Vagina (tissue), 2 donors: ENCODE data around the gene NOL7. TPM values are rescaled to one million over a fixed set of nuclear protein-coding genes. Genes with fewer than 3 reads are reported as not detected.

Source experiments
- DNase-seq, 2 donors: peaks; one replicate each; pipeline ENCODE4 v3.0.0-alpha.2; 2017; ENCODE audit errors: extremely low spot score in 2 of 2
- H3K27ac ChIP-seq: fragments of 200-600 bp; sonication (generic); one replicate; pipeline ENCODE4 v1.5.1; 2019
- H3K27me3 ChIP-seq: fragments of 200-600 bp; sonication (generic); one replicate; pipeline ENCODE4 v1.5.1; 2019
- H3K36me3 ChIP-seq, 2 donors: fragments of 200-600 bp; sonication (generic); one replicate each; pipeline ENCODE4 v1.5.1; 2017 to 2019
- H3K4me1 ChIP-seq: fragments of 200-600 bp; sonication (generic); one replicate; pipeline ENCODE4 v1.5.1; 2019
- H3K4me3 ChIP-seq, 2 donors: fragments of 200-600 bp; sonication (generic); 1 replicate in 1 of 2; 2 replicates in 1 of 2; pipeline ENCODE4 v1.5.1; 2016 to 2019
- H3K9me3 ChIP-seq: fragments of 200-600 bp; sonication (generic); one replicate; pipeline ENCODE4 v1.5.1; 2019
- CTCF ChIP-seq, 3 experiments: fragments of 450-650 bp in 2 of 3; fragments of 200-600 bp in 1 of 3; sonication (generic) in 1 of 3; IDR thresholded peaks; one replicate each; pipeline ENCODE4 v1.5.1; 2017 to 2019; ENCODE audit warnings: antibody characterized with exemption in 3 of 3, mild to moderate bottlenecking in 2 of 3, moderate library complexity in 2 of 3
- POLR2A ChIP-seq, 2 donors: fragments of 450-650 bp; IDR thresholded peaks; one replicate each; pipeline ENCODE4 v1.6.1; 2017; ENCODE audit warnings: antibody characterized with exemption in 2 of 2, mild to moderate bottlenecking in 2 of 2, moderate library complexity in 2 of 2
- POLR2AphosphoS5 ChIP-seq, 2 donors: sonication (generic); formaldehyde crosslinking; IDR thresholded peaks; one replicate each; pipeline ENCODE4 v1.9.0; 2017; ENCODE audit warnings: antibody characterized with exemption in 2 of 2, mild to moderate bottlenecking in 2 of 2, low read depth in 1 of 2; ENCODE audit not compliant: insufficient read depth in 1 of 2
- intact Hi-C: fragments of 100-400 bp; cut with DNase I; formaldehyde crosslinking; loops from one replicate; pipeline ENCODE4 v1.15.1; 2023
- total RNA-seq: library from RNA; depleted of rRNA; stranded (reverse); fragments of >200 nt; gene quantifications from one replicate; pipeline ENCODE4 v1.2.3, GENCODE V29; 2016

The NOL7 gene
- total RNA-seq, 1 donor from 2014 or later, result 67.0 TPM

- DNase-seq, result no peak
Measured at GRCh38 chr6:13638626-13639025, 23.5 kb downstream of the NOL7 start.

GRCh38 chr6:13641315-13641714, 26.2 kb downstream of the NOL7 start:
- no peak for DNase-seq
- intact Hi-C loops, result no loop called here
- TF ChIP-seq CTCF (IDR thresholded peaks at IDR 0.05), result no peak
- no peak for TF ChIP-seq POLR2AphosphoS5 (IDR thresholded peaks at IDR 0.05; ENCODE audit: insufficient read depth in 1 of 2, low read depth in 1 of 2)
- TF ChIP-seq POLR2A (IDR thresholded peaks at IDR 0.05), result no peak
- Histone ChIP-seq H3K27me3 (no peaks in the 10 kb centered on the region), H3K4me1 (no peaks in the 10 kb centered on the region), H3K27ac (no peak overlapping the region), H3K36me3 (peaks cover 0 to 52% of the 10 kb centered on the region in 2 donors), H3K4me3 (no peak overlapping the region), H3K9me3 (no peaks in the 10 kb centered on the region)

More at GRCh38 chr6:13638626-13639025, 23.5 kb downstream of the NOL7 start:
- Histone ChIP-seq H3K27me3 (no peaks in the 10 kb centered on the region), H3K4me1 (no peaks in the 10 kb centered on the region), H3K36me3 (peaks cover 0 to 47% of the 10 kb centered on the region in 2 donors), H3K27ac (no peak overlapping the region), H3K4me3 (no peak overlapping the region), H3K9me3 (no peaks in the 10 kb centered on the region)
- intact Hi-C loops, result no loop called here
- TF ChIP-seq CTCF (IDR thresholded peaks at IDR 0.05), result no peak
- TF ChIP-seq POLR2A (IDR thresholded peaks at IDR 0.05), result no peak
- TF ChIP-seq POLR2AphosphoS5 (IDR thresholded peaks at IDR 0.05; ENCODE audit: insufficient read depth in 1 of 2, low read depth in 1 of 2), result no peak

- TF ChIP-seq CTCF (IDR thresholded peaks at IDR 0.05) (no peak), POLR2AphosphoS5 (IDR thresholded peaks at IDR 0.05; ENCODE audit: insufficient read depth in 1 of 2, low read depth in 1 of 2) (no peak), POLR2A (IDR thresholded peaks at IDR 0.05) (no peak)
- H3K27ac ChIP-seq, result no peak overlapping the region
- peaks cover 0 to 40% of the 10 kb centered on the region in 2 donors for H3K36me3 ChIP-seq
- no peaks in the 10 kb centered on the region for H3K27me3 ChIP-seq
- H3K9me3 ChIP-seq, result no peaks in the 10 kb centered on the region
- H3K4me3 ChIP-seq, result no peak overlapping the region
- H3K4me1 ChIP-seq, result no peaks in the 10 kb centered on the region
- DNase-seq, result no peak
- intact Hi-C loops, result no loop called here
Measured at GRCh38 chr6:13643125-13643524, 28.0 kb downstream of the NOL7 start.

GRCh38 chr6:13648850-13649249, 33.7 kb downstream of the NOL7 start:
- H3K27me3 ChIP-seq, result no peaks in the 10 kb centered on the region
- no peak overlapping the region for H3K27ac ChIP-seq
- DNase-seq, result no peak
- H3K4me3 ChIP-seq, result no peak overlapping the region
- H3K36me3 ChIP-seq, result peaks cover 0 to 17% of the 10 kb centered on the region in 2 donors
- no peak for TF ChIP-seq POLR2A (IDR thresholded peaks at IDR 0.05)
- TF ChIP-seq CTCF (IDR thresholded peaks at IDR 0.05), result no peak
- TF ChIP-seq POLR2AphosphoS5 (IDR thresholded peaks at IDR 0.05; ENCODE audit: insufficient read depth in 1 of 2, low read depth in 1 of 2), result no peak
- H3K9me3 ChIP-seq, result no peaks in the 10 kb centered on the region
- H3K4me1 ChIP-seq, result no peaks in the 10 kb centered on the region
- intact Hi-C loops, result no loop called here

GRCh38 chr6:13649393-13649792, 34.3 kb downstream of the NOL7 start:
- H3K36me3 ChIP-seq, result peaks cover 0 to 12% of the 10 kb centered on the region in 2 donors
- no peaks in the 10 kb centered on the region for H3K27me3 ChIP-seq
- H3K9me3 ChIP-seq, result no peaks in the 10 kb centered on the region
- no peak overlapping the region for H3K27ac ChIP-seq
- H3K4me1 ChIP-seq, result no peaks in the 10 kb centered on the region
- TF ChIP-seq POLR2AphosphoS5 (IDR thresholded peaks at IDR 0.05; ENCODE audit: insufficient read depth in 1 of 2, low read depth in 1 of 2) (no peak), POLR2A (IDR thresholded peaks at IDR 0.05) (no peak), CTCF (IDR thresholded peaks at IDR 0.05) (no peak)
- H3K4me3 ChIP-seq, result no peak overlapping the region
- intact Hi-C loops, result no loop called here
- no peak for DNase-seq
